ENCODE measurements around the gene DDX3X.
"Not testable (repeated sequence)": the region's sequence is repeated elsewhere in the genome, so short reads cannot be mapped to it uniquely, and the experiment has no call there.

The DDX3X gene

DNA sequence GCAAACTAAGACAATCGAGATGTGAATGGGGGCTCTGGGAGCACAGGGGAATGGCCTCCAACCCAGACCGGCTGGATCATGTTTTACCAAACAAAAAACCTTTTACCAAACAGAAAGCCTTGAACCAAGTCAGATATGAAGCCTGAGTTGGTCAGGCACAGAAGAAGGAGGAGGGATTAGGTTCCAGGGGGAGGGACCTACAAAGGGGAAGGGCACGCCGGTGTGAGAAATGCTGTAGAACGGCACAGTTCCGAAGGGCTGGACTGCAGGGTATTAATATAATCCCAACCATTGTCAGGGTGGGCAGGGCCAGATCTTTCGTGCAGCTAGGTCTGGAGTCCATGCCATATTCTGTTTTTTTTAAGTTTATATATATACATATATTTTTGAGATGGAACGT lies 60.3 kb downstream of the DDX3X start:
- no peak overlapping the region for H2AFZ ChIP-seq (ENCODE audit: low read length)
- TF ChIP-seq, protein P1, sequence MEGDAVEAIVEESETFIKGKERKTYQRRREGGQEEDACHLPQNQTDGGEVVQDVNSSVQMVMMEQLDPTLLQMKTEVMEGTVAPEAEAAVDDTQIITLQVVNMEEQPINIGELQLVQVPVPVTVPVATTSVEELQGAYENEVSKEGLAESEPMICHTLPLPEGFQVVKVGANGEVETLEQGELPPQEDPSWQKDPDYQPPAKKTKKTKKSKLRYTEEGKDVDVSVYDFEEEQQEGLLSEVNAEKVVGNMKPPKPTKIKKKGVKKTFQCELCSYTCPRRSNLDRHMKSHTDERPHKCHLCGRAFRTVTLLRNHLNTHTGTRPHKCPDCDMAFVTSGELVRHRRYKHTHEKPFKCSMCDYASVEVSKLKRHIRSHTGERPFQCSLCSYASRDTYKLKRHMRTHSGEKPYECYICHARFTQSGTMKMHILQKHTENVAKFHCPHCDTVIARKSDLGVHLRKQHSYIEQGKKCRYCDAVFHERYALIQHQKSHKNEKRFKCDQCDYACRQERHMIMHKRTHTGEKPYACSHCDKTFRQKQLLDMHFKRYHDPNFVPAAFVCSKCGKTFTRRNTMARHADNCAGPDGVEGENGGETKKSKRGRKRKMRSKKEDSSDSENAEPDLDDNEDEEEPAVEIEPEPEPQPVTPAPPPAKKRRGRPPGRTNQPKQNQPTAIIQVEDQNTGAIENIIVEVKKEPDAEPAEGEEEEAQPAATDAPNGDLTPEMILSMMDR (conservative IDR thresholded peaks at IDR 0.05; ENCODE audit: low read length), result no peak
- TF ChIP-seq EZH2phosphoT487 (IDR thresholded peaks at IDR 0.05; ENCODE audit: borderline replicate concordance), result no peak
- H3K9ac ChIP-seq (ENCODE audit: low read depth, low read length, poor library complexity, severe bottlenecking), result no peak overlapping the region
- no peaks in the 10 kb centered on the region for H3K9me3 ChIP-seq (ENCODE audit: insufficient read depth, low read depth, low read length)
- H3K9me2 ChIP-seq (replicated peaks; ENCODE audit: low read depth, low read length), result no peaks in the 10 kb centered on the region
- no peaks in the 10 kb centered on the region for H3K36me3 ChIP-seq (ENCODE audit: insufficient read depth, low read length)
- no peak overlapping the region for H3K4me3 ChIP-seq (ENCODE audit: low read length, poor library complexity, severe bottlenecking)
- no peaks in the 10 kb centered on the region for H3K79me2 ChIP-seq (ENCODE audit: insufficient read depth, low read length)
- no peaks in the 10 kb centered on the region for H4K20me1 ChIP-seq (ENCODE audit: insufficient read depth, low read length, poor library complexity, severe bottlenecking)
- no peaks in the 10 kb centered on the region for H3K27me3 ChIP-seq (ENCODE audit: insufficient read depth, low read length, poor library complexity, severe bottlenecking)
- no peaks in the 10 kb centered on the region for H3K4me1 ChIP-seq (ENCODE audit: insufficient read depth, low read length, poor library complexity, severe bottlenecking)
- no peak overlapping the region for H3K4me2 ChIP-seq (ENCODE audit: low read depth, low read length, poor library complexity, severe bottlenecking)
- H3F3A ChIP-seq (ENCODE audit: low read depth), result no peaks in the 10 kb centered on the region

GRCh38 chrX:41397219-41397618 lies 63.3 kb downstream of the DDX3X start:
- H3K36me3 ChIP-seq (ENCODE audit: insufficient read depth, low read length), result no peaks in the 10 kb centered on the region
- H3K4me1 ChIP-seq (ENCODE audit: insufficient read depth, low read length, poor library complexity, severe bottlenecking), result no peaks in the 10 kb centered on the region
- no peak overlapping the region for H2AFZ ChIP-seq (ENCODE audit: low read length)
- H4K20me1 ChIP-seq (ENCODE audit: insufficient read depth, low read length, poor library complexity, severe bottlenecking), result no peaks in the 10 kb centered on the region
- TF ChIP-seq, protein P1 (conservative IDR thresholded peaks at IDR 0.05; ENCODE audit: low read length), result no peak
- H3K27me3 ChIP-seq (ENCODE audit: insufficient read depth, low read length, poor library complexity, severe bottlenecking), result no peaks in the 10 kb centered on the region
- H3K9me2 ChIP-seq (replicated peaks; ENCODE audit: low read depth, low read length), result no peaks in the 10 kb centered on the region
- no peak overlapping the region for H3K4me3 ChIP-seq (ENCODE audit: low read length, poor library complexity, severe bottlenecking)
- H3K9me3 ChIP-seq (ENCODE audit: insufficient read depth, low read depth, low read length), result no peaks in the 10 kb centered on the region
- H3K9ac ChIP-seq (ENCODE audit: low read depth, low read length, poor library complexity, severe bottlenecking), result no peak overlapping the region
- no peak overlapping the region for H3K4me2 ChIP-seq (ENCODE audit: low read depth, low read length, poor library complexity, severe bottlenecking)
- H3F3A ChIP-seq (ENCODE audit: low read depth), result no peaks in the 10 kb centered on the region
- H3K79me2 ChIP-seq (ENCODE audit: insufficient read depth, low read length), result no peaks in the 10 kb centered on the region

- no peaks in the 10 kb centered on the region for H3K9me3 ChIP-seq (ENCODE audit: insufficient read depth, low read depth, low read length)
- H3K4me3 ChIP-seq (ENCODE audit: low read length, poor library complexity, severe bottlenecking), result no peak overlapping the region
- no peaks in the 10 kb centered on the region for H3K79me2 ChIP-seq (ENCODE audit: insufficient read depth, low read length)
- no peak overlapping the region for H3K4me2 ChIP-seq (ENCODE audit: low read depth, low read length, poor library complexity, severe bottlenecking)
- H3F3A ChIP-seq (ENCODE audit: low read depth), result no peaks in the 10 kb centered on the region
- H3K9ac ChIP-seq (ENCODE audit: low read depth, low read length, poor library complexity, severe bottlenecking), result no peak overlapping the region
- no peaks in the 10 kb centered on the region for H4K20me1 ChIP-seq (ENCODE audit: insufficient read depth, low read length, poor library complexity, severe bottlenecking)
- H3K27me3 ChIP-seq (ENCODE audit: insufficient read depth, low read length, poor library complexity, severe bottlenecking), result no peaks in the 10 kb centered on the region
- TF ChIP-seq EZH2phosphoT487 (IDR thresholded peaks at IDR 0.05; ENCODE audit: borderline replicate concordance), result no peak
- TF ChIP-seq, protein P1 (conservative IDR thresholded peaks at IDR 0.05; ENCODE audit: low read length), result no peak
- H3K4me1 ChIP-seq (ENCODE audit: insufficient read depth, low read length, poor library complexity, severe bottlenecking), result no peaks in the 10 kb centered on the region
- H2AFZ ChIP-seq (ENCODE audit: low read length), result no peak overlapping the region
- no peaks in the 10 kb centered on the region for H3K36me3 ChIP-seq (ENCODE audit: insufficient read depth, low read length)
- no peaks in the 10 kb centered on the region for H3K9me2 ChIP-seq (replicated peaks; ENCODE audit: low read depth, low read length)
These were observed 63.8 kb downstream of the DDX3X start for GRCh38 chrX:41397768-41398167.

DNA sequence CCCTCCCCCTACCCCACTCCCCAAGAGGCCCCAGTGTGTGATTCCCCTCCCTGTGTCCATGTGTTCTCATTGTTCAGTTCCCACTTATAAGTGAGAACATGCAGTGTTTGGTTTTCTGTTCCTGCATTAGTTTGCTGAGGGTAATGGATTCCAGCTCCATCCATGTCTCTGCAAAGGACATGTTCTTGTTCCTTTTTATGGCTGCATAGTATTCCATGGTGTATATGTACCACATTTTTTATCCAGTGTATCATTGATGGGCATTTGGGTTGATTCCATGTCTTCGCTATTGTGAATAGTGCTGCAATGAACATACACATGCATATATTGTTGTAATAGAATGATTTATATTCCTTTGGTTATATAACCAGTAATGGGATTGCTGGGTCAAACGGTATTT lies 68.6 kb downstream of the DDX3X start:
- not testable (repeated sequence) for H3K9me2 ChIP-seq (replicated peaks; ENCODE audit: low read depth, low read length); H3K79me2 ChIP-seq (ENCODE audit: insufficient read depth, low read length); H2AFZ ChIP-seq (ENCODE audit: low read length); H4K20me1 ChIP-seq (ENCODE audit: insufficient read depth, low read length, poor library complexity, severe bottlenecking); H3K27me3 ChIP-seq (ENCODE audit: insufficient read depth, low read length, poor library complexity, severe bottlenecking); H3K4me2 ChIP-seq (ENCODE audit: low read depth, low read length, poor library complexity, severe bottlenecking); H3K36me3 ChIP-seq (ENCODE audit: insufficient read depth, low read length); H3F3A ChIP-seq (ENCODE audit: low read depth); H3K4me3 ChIP-seq (ENCODE audit: low read length, poor library complexity, severe bottlenecking); H3K9me3 ChIP-seq (ENCODE audit: insufficient read depth, low read depth, low read length); H3K9ac ChIP-seq (ENCODE audit: low read depth, low read length, poor library complexity, severe bottlenecking); H3K4me1 ChIP-seq (ENCODE audit: insufficient read depth, low read length, poor library complexity, severe bottlenecking)
